Measurements from ENCODE around the gene SH2D3A. TPM values are rescaled to one million over a fixed set of nuclear protein-coding genes. Genes with fewer than 3 reads are reported as not detected.

Gene SH2D3A
- total RNA-seq, 1 experiment from 2014 or later = 75.7 TPM

DNA sequence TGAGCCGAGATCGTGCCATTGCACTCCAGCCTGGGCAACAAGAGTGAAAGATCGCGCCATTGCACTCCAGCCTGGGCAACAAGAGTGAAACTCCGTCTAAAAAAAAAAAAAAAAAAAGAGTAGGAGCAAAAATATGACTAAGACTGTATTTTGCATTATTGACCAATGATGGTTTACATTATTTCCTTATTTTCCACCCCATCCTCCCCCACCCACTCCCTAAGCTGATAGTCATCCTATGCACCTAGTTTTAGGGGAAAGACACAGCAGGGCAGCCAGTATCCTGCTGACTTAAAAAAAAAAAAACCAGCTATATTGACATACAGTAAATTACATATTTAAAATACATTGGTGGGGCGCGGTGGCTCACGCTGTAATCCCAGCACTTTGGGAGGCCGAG, 30.4 kb upstream of the SH2D3A start:
- Histone ChIP-seq H3K27ac (ENCODE audit: low read depth, low read length) (no peak overlapping the region), H3K9ac (ENCODE audit: low read length) (no peak overlapping the region), H3K9me3 (ENCODE audit: control insufficient read depth in 1 of 2, insufficient read depth in 1 of 2, low read depth in 1 of 2, low read length in 2 of 2) (no peaks in the 10 kb centered on the region; a peak in 1 of 4 replicates), H3K4me3 (replicated peaks in 1 of 2; ENCODE audit: low read depth in 1 of 2, low read length in 2 of 2) (no peak overlapping the region), H3K9me2 (ENCODE audit: insufficient read depth) (no peaks in the 10 kb centered on the region), H3K79me2 (ENCODE audit: insufficient read depth, low read length) (no peaks in the 10 kb centered on the region), H3K36me3 (ENCODE audit: control insufficient read depth in 1 of 2, insufficient read depth in 2 of 2, low read length in 2 of 2) (no peaks in the 10 kb centered on the region), H4K20me1 (ENCODE audit: insufficient read depth) (no peaks in the 10 kb centered on the region), H3K4me1 (ENCODE audit: control insufficient read depth in 1 of 2, insufficient read depth in 2 of 2, low read length in 2 of 2) (peaks cover 13 to 27% of the 10 kb centered on the region in 2 experiments), H2AFZ (ENCODE audit: low read depth, low read length, poor library complexity, severe bottlenecking) (no peak overlapping the region), H3K27me3 (ENCODE audit: insufficient read depth, low read length) (no peaks in the 10 kb centered on the region), H3K4me2 (ENCODE audit: low read length) (no peak overlapping the region)
- POLR2A ChIA-PET = no interaction called here
- CTCF ChIA-PET = no interaction called here
- DNase-seq (ENCODE audit: low read depth, low spot score) (no peak), ATAC-seq (no peak)
- intact Hi-C loops (cut with micrococcal nuclease) = no loop called here
- no TSS peak for BruUV-seq (replicated peaks)
- TF ChIP-seq CBX3 (IDR thresholded peaks at IDR 0.05; ENCODE audit: low read depth) (no peak), ZFX (IDR thresholded peaks at IDR 0.05) (no peak), YY1 (IDR thresholded peaks at IDR 0.05; ENCODE audit: extremely low read depth, insufficient replicate concordance, low read depth, low read length) (no peak), EZH2phosphoT487 (IDR thresholded peaks at IDR 0.05; ENCODE audit: borderline replicate concordance) (no peak), SRF (IDR thresholded peaks at IDR 0.05; ENCODE audit: low read depth) (no peak), TCF7L2 (IDR thresholded peaks at IDR 0.05; ENCODE audit: borderline replicate concordance, extremely low read depth, insufficient read depth, insufficient read length) (no peak), JUND (IDR thresholded peaks at IDR 0.05) (no peak), SIN3A (IDR thresholded peaks at IDR 0.05; ENCODE audit: low read depth) (no peak), FOSL1 (IDR thresholded peaks at IDR 0.05; ENCODE audit: low read depth) (no peak), EZH2 (IDR thresholded peaks at IDR 0.05) (no peak), SP1 (IDR thresholded peaks at IDR 0.05; ENCODE audit: low read depth) (no peak), POLR2AphosphoS5 (IDR thresholded peaks at IDR 0.05; ENCODE audit: low read depth, low read length) (no peak), POLR2A (IDR thresholded peaks at IDR 0.05; ENCODE audit: borderline replicate concordance, extremely low read depth, insufficient read depth, insufficient read length) (no peak), CEBPB (IDR thresholded peaks at IDR 0.05; ENCODE audit: low read depth) (no peak)
- TF ChIP-seq, protein P1, sequence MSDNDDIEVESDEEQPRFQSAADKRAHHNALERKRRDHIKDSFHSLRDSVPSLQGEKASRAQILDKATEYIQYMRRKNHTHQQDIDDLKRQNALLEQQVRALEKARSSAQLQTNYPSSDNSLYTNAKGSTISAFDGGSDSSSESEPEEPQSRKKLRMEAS (IDR thresholded peaks at IDR 0.05) = no peak
- TF ChIP-seq, protein P2, sequence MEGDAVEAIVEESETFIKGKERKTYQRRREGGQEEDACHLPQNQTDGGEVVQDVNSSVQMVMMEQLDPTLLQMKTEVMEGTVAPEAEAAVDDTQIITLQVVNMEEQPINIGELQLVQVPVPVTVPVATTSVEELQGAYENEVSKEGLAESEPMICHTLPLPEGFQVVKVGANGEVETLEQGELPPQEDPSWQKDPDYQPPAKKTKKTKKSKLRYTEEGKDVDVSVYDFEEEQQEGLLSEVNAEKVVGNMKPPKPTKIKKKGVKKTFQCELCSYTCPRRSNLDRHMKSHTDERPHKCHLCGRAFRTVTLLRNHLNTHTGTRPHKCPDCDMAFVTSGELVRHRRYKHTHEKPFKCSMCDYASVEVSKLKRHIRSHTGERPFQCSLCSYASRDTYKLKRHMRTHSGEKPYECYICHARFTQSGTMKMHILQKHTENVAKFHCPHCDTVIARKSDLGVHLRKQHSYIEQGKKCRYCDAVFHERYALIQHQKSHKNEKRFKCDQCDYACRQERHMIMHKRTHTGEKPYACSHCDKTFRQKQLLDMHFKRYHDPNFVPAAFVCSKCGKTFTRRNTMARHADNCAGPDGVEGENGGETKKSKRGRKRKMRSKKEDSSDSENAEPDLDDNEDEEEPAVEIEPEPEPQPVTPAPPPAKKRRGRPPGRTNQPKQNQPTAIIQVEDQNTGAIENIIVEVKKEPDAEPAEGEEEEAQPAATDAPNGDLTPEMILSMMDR (IDR thresholded peaks at IDR 0.05 in 2 of 3, conservative IDR thresholded peaks at IDR 0.05 in 1 of 3; ENCODE audit: borderline replicate concordance in 1 of 3, insufficient read depth in 1 of 3, low read depth in 2 of 3, low read length in 2 of 3) = no peak
- TF ChIP-seq, protein P3, sequence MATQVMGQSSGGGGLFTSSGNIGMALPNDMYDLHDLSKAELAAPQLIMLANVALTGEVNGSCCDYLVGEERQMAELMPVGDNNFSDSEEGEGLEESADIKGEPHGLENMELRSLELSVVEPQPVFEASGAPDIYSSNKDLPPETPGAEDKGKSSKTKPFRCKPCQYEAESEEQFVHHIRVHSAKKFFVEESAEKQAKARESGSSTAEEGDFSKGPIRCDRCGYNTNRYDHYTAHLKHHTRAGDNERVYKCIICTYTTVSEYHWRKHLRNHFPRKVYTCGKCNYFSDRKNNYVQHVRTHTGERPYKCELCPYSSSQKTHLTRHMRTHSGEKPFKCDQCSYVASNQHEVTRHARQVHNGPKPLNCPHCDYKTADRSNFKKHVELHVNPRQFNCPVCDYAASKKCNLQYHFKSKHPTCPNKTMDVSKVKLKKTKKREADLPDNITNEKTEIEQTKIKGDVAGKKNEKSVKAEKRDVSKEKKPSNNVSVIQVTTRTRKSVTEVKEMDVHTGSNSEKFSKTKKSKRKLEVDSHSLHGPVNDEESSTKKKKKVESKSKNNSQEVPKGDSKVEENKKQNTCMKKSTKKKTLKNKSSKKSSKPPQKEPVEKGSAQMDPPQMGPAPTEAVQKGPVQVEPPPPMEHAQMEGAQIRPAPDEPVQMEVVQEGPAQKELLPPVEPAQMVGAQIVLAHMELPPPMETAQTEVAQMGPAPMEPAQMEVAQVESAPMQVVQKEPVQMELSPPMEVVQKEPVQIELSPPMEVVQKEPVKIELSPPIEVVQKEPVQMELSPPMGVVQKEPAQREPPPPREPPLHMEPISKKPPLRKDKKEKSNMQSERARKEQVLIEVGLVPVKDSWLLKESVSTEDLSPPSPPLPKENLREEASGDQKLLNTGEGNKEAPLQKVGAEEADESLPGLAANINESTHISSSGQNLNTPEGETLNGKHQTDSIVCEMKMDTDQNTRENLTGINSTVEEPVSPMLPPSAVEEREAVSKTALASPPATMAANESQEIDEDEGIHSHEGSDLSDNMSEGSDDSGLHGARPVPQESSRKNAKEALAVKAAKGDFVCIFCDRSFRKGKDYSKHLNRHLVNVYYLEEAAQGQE (IDR thresholded peaks at IDR 0.05; ENCODE audit: low read depth) = no peak
- RAD21 ChIA-PET (ENCODE audit: low non-redundant PET in 1 of 2, low total read pairs in 2 of 2, uncharacterized antibody in 2 of 2, unreplicated experiment in 2 of 2) = no interaction called here

All from HCT116 (cell line).